Measurements from ENCODE around the gene PCCA. TPM values are rescaled to one million over a fixed set of nuclear protein-coding genes. Genes with fewer than 3 reads are reported as not detected.
A peak's percentile ranks its signal among the peaks of the same experiment; 100 is the strongest.
"Not testable (repeated sequence)": the region's sequence is repeated elsewhere in the genome, so short reads cannot be mapped to it uniquely, and the experiment has no call there.

Gene PCCA
- total RNA-seq, 1 experiment from 2014 or later = 16.1 TPM

DNA sequence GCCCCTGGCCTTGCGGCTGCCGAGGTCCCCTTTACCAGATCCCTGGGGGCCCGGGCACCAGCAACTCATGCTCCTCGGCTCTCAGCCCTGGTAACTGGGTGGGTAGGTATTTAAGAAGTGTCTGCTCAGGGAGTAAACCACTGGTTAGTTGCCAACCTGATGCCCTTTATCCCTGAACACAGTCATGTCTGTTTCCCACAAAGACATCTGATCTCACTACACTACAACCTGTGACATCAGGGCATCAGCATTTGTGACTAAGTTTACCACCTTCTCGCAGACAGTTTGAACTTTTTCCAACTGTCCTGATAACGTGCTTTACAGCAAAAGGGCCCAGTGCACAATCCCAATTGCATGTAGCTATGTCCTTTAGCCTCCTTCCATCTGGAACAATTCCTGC is 477.6 kb downstream of the PCCA start:
- Histone ChIP-seq H4K20me1 (ENCODE audit: insufficient read depth) (no peaks in the 10 kb centered on the region), H3K4me2 (peak overlapping the region; percentile 18; the same call in 1 of the 2 replicates), H3K9me2 (ENCODE audit: insufficient read depth) (no peaks in the 10 kb centered on the region), H3K4me1 (replicated peaks; ENCODE audit: insufficient read depth) (peaks cover 11% of the 10 kb centered on the region; the same call in 1 of the 2 replicates), H3K27me3 (ENCODE audit: insufficient read depth, low read depth) (no peaks in the 10 kb centered on the region), H3K27ac (no peak overlapping the region), H3K79me2 (ENCODE audit: low read depth) (no peaks in the 10 kb centered on the region), H3K4me3 (no peak overlapping the region), H3F3A (ENCODE audit: insufficient read depth, low read depth) (no peaks in the 10 kb centered on the region), H3K36me3 (ENCODE audit: low read depth) (no peaks in the 10 kb centered on the region), H3K9me3 (ENCODE audit: insufficient read depth, low read depth) (peaks cover 3% of the 10 kb centered on the region; the same call in 1 of the 2 replicates), H2AFZ (0 out of 2 replicates have a peak overlapping the region, but pooled peaks have one; percentile 6)
- ChIA-PET POLR2A (ENCODE audit: unreplicated experiment) (no interaction called here), CTCF (no interaction called here)
- no TSS peak for BruUV-seq (replicated peaks)
- TF ChIP-seq, protein P1, sequence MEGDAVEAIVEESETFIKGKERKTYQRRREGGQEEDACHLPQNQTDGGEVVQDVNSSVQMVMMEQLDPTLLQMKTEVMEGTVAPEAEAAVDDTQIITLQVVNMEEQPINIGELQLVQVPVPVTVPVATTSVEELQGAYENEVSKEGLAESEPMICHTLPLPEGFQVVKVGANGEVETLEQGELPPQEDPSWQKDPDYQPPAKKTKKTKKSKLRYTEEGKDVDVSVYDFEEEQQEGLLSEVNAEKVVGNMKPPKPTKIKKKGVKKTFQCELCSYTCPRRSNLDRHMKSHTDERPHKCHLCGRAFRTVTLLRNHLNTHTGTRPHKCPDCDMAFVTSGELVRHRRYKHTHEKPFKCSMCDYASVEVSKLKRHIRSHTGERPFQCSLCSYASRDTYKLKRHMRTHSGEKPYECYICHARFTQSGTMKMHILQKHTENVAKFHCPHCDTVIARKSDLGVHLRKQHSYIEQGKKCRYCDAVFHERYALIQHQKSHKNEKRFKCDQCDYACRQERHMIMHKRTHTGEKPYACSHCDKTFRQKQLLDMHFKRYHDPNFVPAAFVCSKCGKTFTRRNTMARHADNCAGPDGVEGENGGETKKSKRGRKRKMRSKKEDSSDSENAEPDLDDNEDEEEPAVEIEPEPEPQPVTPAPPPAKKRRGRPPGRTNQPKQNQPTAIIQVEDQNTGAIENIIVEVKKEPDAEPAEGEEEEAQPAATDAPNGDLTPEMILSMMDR (conservative IDR thresholded peaks at IDR 0.05) = no peak
- TF ChIP-seq EZH2 (IDR thresholded peaks at IDR 0.05; ENCODE audit: low read depth) = no peak
- intact Hi-C loops (cut with micrococcal nuclease; ENCODE audit: unreplicated experiment) = no loop called here
- peak; percentile 11 to 64 for DNase-seq

DNA sequence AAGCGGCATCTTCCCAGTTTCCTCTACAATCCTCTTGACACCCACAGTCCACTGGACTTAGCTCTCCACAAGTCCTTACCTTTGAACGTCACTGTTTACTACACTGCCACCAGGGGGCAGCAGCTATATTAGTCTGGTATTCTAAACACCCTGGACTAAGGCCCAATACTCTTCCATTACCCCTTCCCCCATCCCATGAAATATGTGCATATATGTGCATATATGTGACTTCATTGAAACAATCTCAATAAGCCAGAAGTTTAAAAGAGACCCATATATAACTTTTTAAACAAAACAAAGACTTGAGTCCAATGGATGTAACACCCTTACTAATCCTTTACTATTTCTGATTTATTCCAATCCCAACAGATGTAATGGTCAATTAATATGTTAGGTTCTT is 484.2 kb downstream of the PCCA start:
- H3K79me2 ChIP-seq (ENCODE audit: low read depth) = no peaks in the 10 kb centered on the region
- H3K27me3 ChIP-seq (ENCODE audit: insufficient read depth, low read depth) = no peaks in the 10 kb centered on the region
- BruUV-seq (replicated peaks) = no TSS peak
- intact Hi-C loops (cut with micrococcal nuclease; ENCODE audit: unreplicated experiment) = loop anchor here (1.0 kb wide), 1 partner anchor 554 kb away; no protein-coding TSS in a partner anchor
- no peaks in the 10 kb centered on the region for H3K36me3 ChIP-seq (ENCODE audit: low read depth)
- ChIA-PET POLR2A (ENCODE audit: unreplicated experiment) (no interaction called here), CTCF (interaction anchor here (0.5 to 1.0 kb wide), 6 partner anchors 26 to 1420 kb away, joined by 4 to 16 read pairs (median 6); partner anchors contain the start of gene TMTC4)
- no peak overlapping the region for H3K27ac ChIP-seq
- H4K20me1 ChIP-seq (ENCODE audit: insufficient read depth) = no peaks in the 10 kb centered on the region
- peak; percentile 38 to 64 for DNase-seq
- no peak overlapping the region for H3K4me3 ChIP-seq
- H3F3A ChIP-seq (ENCODE audit: insufficient read depth, low read depth) = no peaks in the 10 kb centered on the region
- H3K9me3 ChIP-seq (ENCODE audit: insufficient read depth, low read depth) = no peaks in the 10 kb centered on the region
- H2AFZ ChIP-seq = no peak overlapping the region
- H3K4me1 ChIP-seq (replicated peaks; ENCODE audit: insufficient read depth) = no peaks in the 10 kb centered on the region
- TF ChIP-seq EZH2 (IDR thresholded peaks at IDR 0.05; ENCODE audit: low read depth) = no peak
- TF ChIP-seq, protein P1 (conservative IDR thresholded peaks at IDR 0.05) = peak; percentile 89
- H3K4me2 ChIP-seq = no peak overlapping the region
- no peaks in the 10 kb centered on the region for H3K9me2 ChIP-seq (ENCODE audit: insufficient read depth)

DNA sequence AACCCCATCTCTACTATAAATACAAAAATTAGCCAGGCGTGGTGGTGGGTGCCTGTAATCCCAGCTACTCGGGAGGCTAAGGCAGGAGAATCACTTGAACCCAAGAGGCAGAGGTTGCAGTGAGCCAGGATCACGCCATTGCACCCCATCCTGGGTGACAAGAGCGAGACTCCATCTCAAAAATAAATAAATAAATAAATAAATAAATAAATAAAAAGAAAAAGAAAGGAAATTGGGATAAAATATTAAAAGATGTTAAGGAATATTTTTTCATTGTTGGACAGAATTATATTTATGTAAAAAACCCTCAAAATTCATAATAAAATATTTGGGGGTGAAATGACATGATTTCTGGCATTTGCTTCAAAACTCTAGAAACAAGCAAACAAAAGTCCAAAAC is 488.3 kb downstream of the PCCA start:
- H3K9me2 ChIP-seq (ENCODE audit: insufficient read depth); H3K4me1 ChIP-seq (replicated peaks; ENCODE audit: insufficient read depth); H3K4me3 ChIP-seq; POLR2A ChIA-PET (ENCODE audit: unreplicated experiment); H3K36me3 ChIP-seq (ENCODE audit: low read depth); H3K27ac ChIP-seq; H3F3A ChIP-seq (ENCODE audit: insufficient read depth, low read depth); H3K4me2 ChIP-seq; H4K20me1 ChIP-seq (ENCODE audit: insufficient read depth); H3K9me3 ChIP-seq (ENCODE audit: insufficient read depth, low read depth); intact Hi-C loops (cut with micrococcal nuclease; ENCODE audit: unreplicated experiment); BruUV-seq (replicated peaks); H2AFZ ChIP-seq; H3K79me2 ChIP-seq (ENCODE audit: low read depth); CTCF ChIA-PET; DNase-seq; H3K27me3 ChIP-seq (ENCODE audit: insufficient read depth, low read depth): not testable (repeated sequence)

Other genes starting within 250 kb of the PCCA start
- gene ZIC5, start 117.3 kb upstream of the PCCA start, total RNA-seq (2021) = 0.61 and 0.68 TPM in 2 replicates
- gene ZIC2, start 107.3 kb upstream of the PCCA start, total RNA-seq (2021) = 13.6 and 14.7 TPM in 2 replicates

All from PC-9 (cell line).